ENCODE results near the gene MAGEA11.
"Not testable (repeated sequence)": the region's sequence is repeated elsewhere in the genome, so short reads cannot be mapped to it uniquely, and the experiment has no call there.

Gene MAGEA11

GRCh38 chrX:149742269-149742668 is 30.4 kb downstream of the MAGEA11 start:
- H4K20me1 ChIP-seq (ENCODE audit: insufficient read depth); H3K4me2 ChIP-seq; H2AFZ ChIP-seq (ENCODE audit: low read depth); H3K9ac ChIP-seq; H3K36me3 ChIP-seq (ENCODE audit: insufficient read depth); H3K4me1 ChIP-seq (ENCODE audit: low read depth, poor library complexity, severe bottlenecking); H3K27me3 ChIP-seq (ENCODE audit: insufficient read depth, low read depth); H3K79me2 ChIP-seq (ENCODE audit: insufficient read depth, low read depth); H3K4me3 ChIP-seq (IDR thresholded peaks at IDR 0.05; ENCODE audit: insufficient read depth, low read depth, low read length); H3K27ac ChIP-seq: not testable (repeated sequence)

GRCh38 chrX:149746390-149747007 is 34.6 kb downstream of the MAGEA11 start:
- not testable (repeated sequence) for H4K20me1 ChIP-seq (ENCODE audit: insufficient read depth); H3K36me3 ChIP-seq (ENCODE audit: insufficient read depth)

GRCh38 chrX:149757206-149758067 is 45.6 kb downstream of the MAGEA11 start:
- no peak for TF ChIP-seq CTCF (conservative IDR thresholded peaks at IDR 0.05; ENCODE audit: low read depth, low read length)
- no peak overlapping the region for H3K4me2 ChIP-seq
- H3K27ac ChIP-seq, result no peak overlapping the region
- no peak overlapping the region for H2AFZ ChIP-seq (ENCODE audit: low read depth)
- no peaks in the 10 kb centered on the region for H4K20me1 ChIP-seq (ENCODE audit: insufficient read depth)
- H3K4me1 ChIP-seq (ENCODE audit: low read depth, poor library complexity, severe bottlenecking), result no peaks in the 10 kb centered on the region
- H3K36me3 ChIP-seq (ENCODE audit: insufficient read depth), result no peaks in the 10 kb centered on the region
- H3K27me3 ChIP-seq (ENCODE audit: insufficient read depth, low read depth), result no peaks in the 10 kb centered on the region
- H3K4me3 ChIP-seq (IDR thresholded peaks at IDR 0.05; ENCODE audit: insufficient read depth, low read depth, low read length), result no peak overlapping the region
- no peaks in the 10 kb centered on the region for H3K79me2 ChIP-seq (ENCODE audit: insufficient read depth, low read depth)
- no peak overlapping the region for H3K9ac ChIP-seq

More at GRCh38 chrX:149746390-149747007, 34.6 kb downstream of the MAGEA11 start:
- H3K4me1 ChIP-seq (ENCODE audit: low read depth, poor library complexity, severe bottlenecking); H2AFZ ChIP-seq (ENCODE audit: low read depth); H3K4me2 ChIP-seq; H3K27ac ChIP-seq; H3K79me2 ChIP-seq (ENCODE audit: insufficient read depth, low read depth); H3K27me3 ChIP-seq (ENCODE audit: insufficient read depth, low read depth); H3K9ac ChIP-seq; H3K4me3 ChIP-seq (IDR thresholded peaks at IDR 0.05; ENCODE audit: insufficient read depth, low read depth, low read length): not testable (repeated sequence)

GRCh38 chrX:149758068-149758714 is 46.3 kb downstream of the MAGEA11 start:
- Histone ChIP-seq H3K4me3 (IDR thresholded peaks at IDR 0.05; ENCODE audit: insufficient read depth, low read depth, low read length) (no peak overlapping the region), H3K9ac (no peak overlapping the region), H3K79me2 (ENCODE audit: insufficient read depth, low read depth) (no peaks in the 10 kb centered on the region), H3K4me1 (ENCODE audit: low read depth, poor library complexity, severe bottlenecking) (no peaks in the 10 kb centered on the region), H4K20me1 (ENCODE audit: insufficient read depth) (no peaks in the 10 kb centered on the region), H3K4me2 (no peak overlapping the region), H3K27ac (no peak overlapping the region), H2AFZ (ENCODE audit: low read depth) (no peak overlapping the region), H3K36me3 (ENCODE audit: insufficient read depth) (no peaks in the 10 kb centered on the region), H3K27me3 (ENCODE audit: insufficient read depth, low read depth) (no peaks in the 10 kb centered on the region)
- no peak for TF ChIP-seq CTCF (conservative IDR thresholded peaks at IDR 0.05; ENCODE audit: low read depth, low read length)

- not testable (repeated sequence) for H3K27ac ChIP-seq; H3K79me2 ChIP-seq (ENCODE audit: insufficient read depth, low read depth); H3K27me3 ChIP-seq (ENCODE audit: insufficient read depth, low read depth); H3K9ac ChIP-seq; H3K4me2 ChIP-seq; H3K36me3 ChIP-seq (ENCODE audit: insufficient read depth); H2AFZ ChIP-seq (ENCODE audit: low read depth); H3K4me1 ChIP-seq (ENCODE audit: low read depth, poor library complexity, severe bottlenecking); H3K4me3 ChIP-seq (IDR thresholded peaks at IDR 0.05; ENCODE audit: insufficient read depth, low read depth, low read length); H4K20me1 ChIP-seq (ENCODE audit: insufficient read depth)
These were observed 46.8 kb downstream of the MAGEA11 start for GRCh38 chrX:149758715-149759078.
